Liver (tissue), 9 donors: ENCODE results near the gene DTL. TPM values are rescaled to one million over a fixed set of nuclear protein-coding genes. Genes with fewer than 3 reads are reported as not detected.

Source experiments
- DNase-seq: peaks from one replicate; pipeline ENCODE4 v3.0.0-alpha.2; 2017; ENCODE audit warnings: low spot score
- H3K27ac ChIP-seq, 2 donors: one replicate each; pipeline ENCODE4 v1.7.0; 2013; ENCODE audit warnings: inconsistent platforms in 2 of 2, low read length in 2 of 2, control low read depth in 1 of 2, low read depth in 1 of 2, mild to moderate bottlenecking in 1 of 2
- H3K27me3 ChIP-seq, 4 donors: one replicate each; pipeline versions ENCODE4 v1.6.1 to v1.7.0; 2013; ENCODE audit warnings: low read length in 3 of 4, inconsistent platforms in 1 of 4, mild to moderate bottlenecking in 1 of 4, moderate library complexity in 1 of 4; ENCODE audit not compliant: control insufficient read depth in 4 of 4, insufficient read depth in 4 of 4
- H3K36me3 ChIP-seq, 4 donors: one replicate each; pipeline versions ENCODE4 v1.6.1 to v1.7.0; 2013; ENCODE audit warnings: low read length in 3 of 4, mild to moderate bottlenecking in 3 of 4, low read depth in 1 of 4, moderate library complexity in 1 of 4; ENCODE audit not compliant: control insufficient read depth in 4 of 4, insufficient read depth in 3 of 4
- H3K4me1 ChIP-seq, 4 donors: one replicate each; pipeline versions ENCODE4 v1.6.1 to v1.7.0; 2013; ENCODE audit warnings: low read length in 3 of 4, mild to moderate bottlenecking in 3 of 4, moderate library complexity in 1 of 4; ENCODE audit not compliant: control insufficient read depth in 4 of 4, insufficient read depth in 4 of 4
- H3K4me3 ChIP-seq, 3 donors: one replicate each; pipeline versions ENCODE4 v1.6.1 to v1.7.0; 2013; ENCODE audit warnings: low read length in 3 of 3, control low read depth in 1 of 3, low read depth in 1 of 3, mild to moderate bottlenecking in 1 of 3
- H3K9ac ChIP-seq, 2 donors: one replicate each; pipeline ENCODE4 v1.7.0; 2013; ENCODE audit warnings: low read length in 2 of 2, mild to moderate bottlenecking in 2 of 2, moderate library complexity in 2 of 2, control low read depth in 1 of 2, low read depth in 1 of 2
- H3K9me3 ChIP-seq, 4 donors: one replicate each; pipeline versions ENCODE4 v1.6.1 to v1.7.0; 2013; ENCODE audit warnings: low read length in 3 of 4; ENCODE audit not compliant: control insufficient read depth in 4 of 4
- EGR1 ChIP-seq, 2 donors: IDR thresholded peaks; 2 replicates each; pipeline ENCODE4 v1.6.1; 2016 to 2018; ENCODE audit warnings: antibody characterized with exemption in 2 of 2, low read depth in 2 of 2
- FOXA1 ChIP-seq: IDR thresholded peaks from 2 replicates; pipeline ENCODE4 v1.6.1; 2016; ENCODE audit warnings: antibody characterized with exemption
- FOXA2 ChIP-seq: IDR thresholded peaks from 2 replicates; pipeline ENCODE4 v1.6.1; 2016; ENCODE audit warnings: antibody characterized with exemption
- GABPA ChIP-seq, 2 donors: IDR thresholded peaks in 1 of 2; conservative IDR thresholded peaks in 1 of 2; 2 replicates each; pipeline ENCODE4 v1.6.1; 2016; ENCODE audit warnings: antibody characterized with exemption in 2 of 2, mild to moderate bottlenecking in 1 of 2, moderate library complexity in 1 of 2
- HNF4A ChIP-seq, 2 donors: conservative IDR thresholded peaks; 2 replicates each; pipeline ENCODE4 v1.6.1; 2016; ENCODE audit warnings: antibody characterized with exemption in 2 of 2, mild to moderate bottlenecking in 2 of 2
- JUND ChIP-seq, 2 donors: IDR thresholded peaks; 2 replicates each; pipeline ENCODE4 v1.6.1; 2016; ENCODE audit warnings: antibody characterized with exemption in 2 of 2
- NR2F2 ChIP-seq: IDR thresholded peaks from 2 replicates; pipeline ENCODE4 v1.6.1; 2016; ENCODE audit warnings: antibody characterized with exemption
- RAD21 ChIP-seq, 2 donors: IDR thresholded peaks; 2 replicates each; pipeline ENCODE4 v1.6.1; 2016; ENCODE audit warnings: antibody characterized with exemption in 2 of 2, mild to moderate bottlenecking in 2 of 2
- SP1 ChIP-seq: IDR thresholded peaks from 2 replicates; pipeline ENCODE4 v1.6.1; 2018; ENCODE audit warnings: antibody characterized with exemption, mild to moderate bottlenecking
- TAF1 ChIP-seq: conservative IDR thresholded peaks from 2 replicates; pipeline ENCODE4 v1.6.1; 2016; ENCODE audit warnings: antibody characterized with exemption, mild to moderate bottlenecking
- WGBS: extraction: QIAGEN DNeasy Blood & Tissue Kit; methylation state at CpG from one replicate; pipeline ENCODE4 v1.1.7; 2013; 5-methylcytosine and 5-hydroxymethylcytosine counted together
- polyA plus RNA-seq, 2 donors: library from polyadenylated mRNA; stranded (reverse) in 1 of 2; unstranded in 1 of 2; fragments of 200-250 nt in 1 of 2; fragments of >200 nt in 1 of 2; fragmentation: Nextera tagmentation in 1 of 2; extraction: Ambion mirVana in 1 of 2; gene quantifications; one replicate each; pipeline versions ENCODE4 v1.2.1 to v1.2.3, GENCODE V29; 2013 to 2015
- total RNA-seq, 2 donors: library from RNA; depleted of rRNA; stranded (reverse); fragments of >200 nt; gene quantifications; one replicate each; pipeline ENCODE4 v1.2.3, GENCODE V29; 2014
- TF ChIP-seq, protein P1 (sequence below): IDR thresholded peaks from 2 replicates; pipeline ENCODE4 v1.6.1; 2016; ENCODE audit warnings: antibody characterized with exemption
- TF ChIP-seq, protein P2 (sequence below): IDR thresholded peaks from 2 replicates; pipeline ENCODE4 v1.6.1; 2016; ENCODE audit warnings: antibody characterized with exemption, mild to moderate bottlenecking
- TF ChIP-seq, protein P3 (sequence below): fragments of 150-350 bp; IDR thresholded peaks from 2 replicates; pipeline ENCODE4 v1.5.1; 2017; ENCODE audit warnings: improper control_type of control experiment, low read depth, low read length; ENCODE audit not compliant: missing input control
- donor health status: healthy.
- donor health status: healthy.
- donor health status: healthy.
- donor health status: healthy.
- donor health status: healthy.

The DTL gene
- total and polyA plus RNA-seq, 4 donors: 0.17 to 17.9 (median 0.73) TPM

DNA sequence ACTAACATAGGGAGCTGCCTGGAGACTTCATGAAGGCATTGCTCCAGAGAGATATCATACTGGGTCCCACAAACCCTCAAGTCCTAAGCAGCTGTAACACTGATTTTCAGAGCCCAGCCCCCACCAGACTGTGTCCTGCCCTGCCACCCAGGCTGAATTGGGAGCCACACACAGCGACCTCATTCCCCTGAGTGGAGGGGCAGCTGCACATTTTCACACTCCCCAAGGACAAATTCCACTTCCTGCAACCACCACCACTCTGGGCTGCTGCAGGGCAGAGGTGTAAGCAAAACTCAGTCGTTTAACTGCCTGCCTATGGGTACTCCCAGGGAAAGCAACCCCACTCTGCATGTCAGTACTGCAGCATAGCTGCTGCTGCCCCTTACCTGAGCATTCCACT lies 19.8 kb downstream of the DTL start:
- Histone ChIP-seq H3K9ac (no peak overlapping the region), H3K27me3 (no peaks in the 10 kb centered on the region), H3K4me3 (no peak overlapping the region), H3K27ac (no peak overlapping the region), H3K4me1 (no peaks in the 10 kb centered on the region), H3K36me3 (no peaks in the 10 kb centered on the region), H3K9me3 (peaks cover 0 to 5% (median 0%) of the 10 kb centered on the region in 4 donors)
- TF ChIP-seq TAF1 (no peak), SP1 (no peak), EGR1 (IDR thresholded peaks at IDR 0.05; ENCODE audit: low read depth in 2 of 2) (no peak), FOXA1 (no peak), FOXA2 (no peak), JUND (IDR thresholded peaks at IDR 0.05) (no peak)
- 90% methylated on average over 2 of the region's 2 CpGs for WGBS
- DNase-seq: no peak

DNA sequence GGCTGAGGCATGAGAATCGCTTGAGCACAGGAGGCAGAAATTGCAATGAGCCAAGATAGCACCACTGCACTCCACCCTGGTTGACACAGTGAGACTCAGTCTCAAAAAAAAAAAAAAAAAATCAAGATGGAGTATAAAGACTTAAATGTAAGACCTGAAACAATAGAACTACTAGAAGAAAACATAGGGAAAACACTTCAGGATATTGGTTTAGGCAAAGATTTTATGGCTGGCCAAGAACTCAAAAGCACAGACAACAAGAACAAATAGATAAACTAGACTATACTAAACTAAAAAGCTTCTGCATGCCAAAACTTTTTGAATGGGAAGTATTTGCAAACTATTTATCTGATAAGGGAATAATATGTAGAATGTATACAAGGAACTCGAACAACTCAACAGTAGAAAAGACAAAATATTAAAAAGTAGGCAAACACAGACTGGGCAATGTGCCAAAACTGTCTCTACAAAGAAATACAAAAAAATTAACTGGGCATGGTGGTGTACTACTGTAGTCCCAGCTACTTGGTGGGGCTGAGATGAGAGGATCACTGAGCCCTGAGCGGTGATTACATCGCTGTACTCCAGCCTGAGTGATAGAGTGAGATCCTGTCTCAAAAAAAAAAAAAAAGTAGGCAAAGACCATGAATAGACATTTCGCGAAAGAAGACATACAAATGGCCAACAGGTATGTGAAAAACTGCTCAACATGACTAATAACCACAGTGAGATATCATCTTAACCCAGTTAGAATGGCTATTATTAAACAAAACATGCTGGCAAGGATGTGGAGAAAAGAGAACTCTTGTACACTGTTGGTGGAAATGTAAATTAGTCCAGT lies 25.3 kb downstream of the DTL start:
- Histone ChIP-seq H3K27me3 (no peaks in the 10 kb centered on the region), H3K9ac (no peak overlapping the region), H3K4me1 (no peaks in the 10 kb centered on the region), H3K4me3 (no peak overlapping the region), H3K27ac (no peak overlapping the region), H3K9me3 (peaks cover 0 to 5% (median 0%) of the 10 kb centered on the region in 4 donors), H3K36me3 (no peaks in the 10 kb centered on the region)
- DNase-seq: no peak
- WGBS: 76% methylated on average over 6 of the region's 6 CpGs
- TF ChIP-seq FOXA1 (no peak), EGR1 (IDR thresholded peaks at IDR 0.05; ENCODE audit: low read depth in 2 of 2) (no peak), GABPA (IDR thresholded peaks at IDR 0.05 in 1 of 2, conservative IDR thresholded peaks at IDR 0.05 in 1 of 2) (no peak), TAF1 (no peak), JUND (IDR thresholded peaks at IDR 0.05) (no peak), NR2F2 (no peak), FOXA2 (no peak), SP1 (no peak), HNF4A (conservative IDR thresholded peaks at IDR 0.05) (no peak), RAD21 (IDR thresholded peaks at IDR 0.05) (no peak)
- TF ChIP-seq, protein P1, sequence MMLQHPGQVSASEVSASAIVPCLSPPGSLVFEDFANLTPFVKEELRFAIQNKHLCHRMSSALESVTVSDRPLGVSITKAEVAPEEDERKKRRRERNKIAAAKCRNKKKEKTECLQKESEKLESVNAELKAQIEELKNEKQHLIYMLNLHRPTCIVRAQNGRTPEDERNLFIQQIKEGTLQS: no peak
- TF ChIP-seq, protein P2, sequence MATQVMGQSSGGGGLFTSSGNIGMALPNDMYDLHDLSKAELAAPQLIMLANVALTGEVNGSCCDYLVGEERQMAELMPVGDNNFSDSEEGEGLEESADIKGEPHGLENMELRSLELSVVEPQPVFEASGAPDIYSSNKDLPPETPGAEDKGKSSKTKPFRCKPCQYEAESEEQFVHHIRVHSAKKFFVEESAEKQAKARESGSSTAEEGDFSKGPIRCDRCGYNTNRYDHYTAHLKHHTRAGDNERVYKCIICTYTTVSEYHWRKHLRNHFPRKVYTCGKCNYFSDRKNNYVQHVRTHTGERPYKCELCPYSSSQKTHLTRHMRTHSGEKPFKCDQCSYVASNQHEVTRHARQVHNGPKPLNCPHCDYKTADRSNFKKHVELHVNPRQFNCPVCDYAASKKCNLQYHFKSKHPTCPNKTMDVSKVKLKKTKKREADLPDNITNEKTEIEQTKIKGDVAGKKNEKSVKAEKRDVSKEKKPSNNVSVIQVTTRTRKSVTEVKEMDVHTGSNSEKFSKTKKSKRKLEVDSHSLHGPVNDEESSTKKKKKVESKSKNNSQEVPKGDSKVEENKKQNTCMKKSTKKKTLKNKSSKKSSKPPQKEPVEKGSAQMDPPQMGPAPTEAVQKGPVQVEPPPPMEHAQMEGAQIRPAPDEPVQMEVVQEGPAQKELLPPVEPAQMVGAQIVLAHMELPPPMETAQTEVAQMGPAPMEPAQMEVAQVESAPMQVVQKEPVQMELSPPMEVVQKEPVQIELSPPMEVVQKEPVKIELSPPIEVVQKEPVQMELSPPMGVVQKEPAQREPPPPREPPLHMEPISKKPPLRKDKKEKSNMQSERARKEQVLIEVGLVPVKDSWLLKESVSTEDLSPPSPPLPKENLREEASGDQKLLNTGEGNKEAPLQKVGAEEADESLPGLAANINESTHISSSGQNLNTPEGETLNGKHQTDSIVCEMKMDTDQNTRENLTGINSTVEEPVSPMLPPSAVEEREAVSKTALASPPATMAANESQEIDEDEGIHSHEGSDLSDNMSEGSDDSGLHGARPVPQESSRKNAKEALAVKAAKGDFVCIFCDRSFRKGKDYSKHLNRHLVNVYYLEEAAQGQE: no peak
- TF ChIP-seq, protein P3, sequence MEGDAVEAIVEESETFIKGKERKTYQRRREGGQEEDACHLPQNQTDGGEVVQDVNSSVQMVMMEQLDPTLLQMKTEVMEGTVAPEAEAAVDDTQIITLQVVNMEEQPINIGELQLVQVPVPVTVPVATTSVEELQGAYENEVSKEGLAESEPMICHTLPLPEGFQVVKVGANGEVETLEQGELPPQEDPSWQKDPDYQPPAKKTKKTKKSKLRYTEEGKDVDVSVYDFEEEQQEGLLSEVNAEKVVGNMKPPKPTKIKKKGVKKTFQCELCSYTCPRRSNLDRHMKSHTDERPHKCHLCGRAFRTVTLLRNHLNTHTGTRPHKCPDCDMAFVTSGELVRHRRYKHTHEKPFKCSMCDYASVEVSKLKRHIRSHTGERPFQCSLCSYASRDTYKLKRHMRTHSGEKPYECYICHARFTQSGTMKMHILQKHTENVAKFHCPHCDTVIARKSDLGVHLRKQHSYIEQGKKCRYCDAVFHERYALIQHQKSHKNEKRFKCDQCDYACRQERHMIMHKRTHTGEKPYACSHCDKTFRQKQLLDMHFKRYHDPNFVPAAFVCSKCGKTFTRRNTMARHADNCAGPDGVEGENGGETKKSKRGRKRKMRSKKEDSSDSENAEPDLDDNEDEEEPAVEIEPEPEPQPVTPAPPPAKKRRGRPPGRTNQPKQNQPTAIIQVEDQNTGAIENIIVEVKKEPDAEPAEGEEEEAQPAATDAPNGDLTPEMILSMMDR: no peak
